Measurements from ENCODE around the gene PRDM10. TPM values are rescaled to one million over a fixed set of nuclear protein-coding genes. Genes with fewer than 3 reads are reported as not detected.
A peak's percentile ranks its signal among the peaks of the same experiment; 100 is the strongest.

PRDM10 gene, protein sequence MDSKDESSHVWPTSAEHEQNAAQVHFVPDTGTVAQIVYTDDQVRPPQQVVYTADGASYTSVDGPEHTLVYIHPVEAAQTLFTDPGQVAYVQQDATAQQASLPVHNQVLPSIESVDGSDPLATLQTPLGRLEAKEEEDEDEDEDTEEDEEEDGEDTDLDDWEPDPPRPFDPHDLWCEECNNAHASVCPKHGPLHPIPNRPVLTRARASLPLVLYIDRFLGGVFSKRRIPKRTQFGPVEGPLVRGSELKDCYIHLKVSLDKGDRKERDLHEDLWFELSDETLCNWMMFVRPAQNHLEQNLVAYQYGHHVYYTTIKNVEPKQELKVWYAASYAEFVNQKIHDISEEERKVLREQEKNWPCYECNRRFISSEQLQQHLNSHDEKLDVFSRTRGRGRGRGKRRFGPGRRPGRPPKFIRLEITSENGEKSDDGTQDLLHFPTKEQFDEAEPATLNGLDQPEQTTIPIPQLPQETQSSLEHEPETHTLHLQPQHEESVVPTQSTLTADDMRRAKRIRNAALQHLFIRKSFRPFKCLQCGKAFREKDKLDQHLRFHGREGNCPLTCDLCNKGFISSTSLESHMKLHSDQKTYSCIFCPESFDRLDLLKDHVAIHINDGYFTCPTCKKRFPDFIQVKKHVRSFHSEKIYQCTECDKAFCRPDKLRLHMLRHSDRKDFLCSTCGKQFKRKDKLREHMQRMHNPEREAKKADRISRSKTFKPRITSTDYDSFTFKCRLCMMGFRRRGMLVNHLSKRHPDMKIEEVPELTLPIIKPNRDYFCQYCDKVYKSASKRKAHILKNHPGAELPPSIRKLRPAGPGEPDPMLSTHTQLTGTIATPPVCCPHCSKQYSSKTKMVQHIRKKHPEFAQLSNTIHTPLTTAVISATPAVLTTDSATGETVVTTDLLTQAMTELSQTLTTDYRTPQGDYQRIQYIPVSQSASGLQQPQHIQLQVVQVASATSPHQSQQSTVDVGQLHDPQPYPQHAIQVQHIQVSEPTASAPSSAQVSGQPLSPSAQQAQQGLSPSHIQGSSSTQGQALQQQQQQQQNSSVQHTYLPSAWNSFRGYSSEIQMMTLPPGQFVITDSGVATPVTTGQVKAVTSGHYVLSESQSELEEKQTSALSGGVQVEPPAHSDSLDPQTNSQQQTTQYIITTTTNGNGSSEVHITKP
- 7.7 and 9.6 TPM in 2 replicates for total RNA-seq (2021)
- long read RNA-seq, partial matches to known transcripts: 5 of 8 reads
- long read RNA-seq, other reads (novel, unspliced or antisense): 3 of 8 reads

DNA sequence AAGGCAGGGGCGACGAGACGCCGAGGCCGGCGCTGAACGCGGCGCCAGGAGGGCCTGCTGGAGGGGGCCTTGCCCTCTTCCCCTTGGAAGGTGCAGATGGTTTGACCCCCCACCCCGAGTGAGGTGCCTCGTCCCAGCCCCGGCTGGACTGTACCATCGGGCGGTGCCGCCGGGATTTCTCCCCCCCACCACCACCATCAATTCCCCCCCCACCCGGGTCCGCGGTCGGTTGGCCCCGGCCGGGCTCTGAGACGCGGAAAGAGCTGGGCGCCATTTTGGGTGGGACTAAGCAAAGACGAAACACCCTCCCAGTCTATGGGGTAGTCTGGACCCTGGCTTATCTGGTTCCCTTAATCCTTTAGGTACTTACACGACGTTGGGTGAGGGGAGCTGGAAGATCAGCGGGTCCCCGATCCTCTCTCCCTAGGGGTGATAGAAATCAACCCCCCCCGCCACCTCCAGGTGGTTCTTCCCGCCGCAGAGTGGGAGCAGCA is at the start of gene PRDM10:
Gene PRDM10, minus strand, starts transcription at position 484 of the 494 bp plus-strand sequence. CDS start 41,871 bp downstream, outside the sequence.
- Histone ChIP-seq H3K27me3 (ENCODE audit: insufficient read depth, low read length) (no peaks in the 10 kb centered on the region), H3K4me2 (ENCODE audit: insufficient read depth, insufficient read length, low read length) (peak within 1 kb of the TSS; percentile 98), H3K9ac (ENCODE audit: extremely low read depth, insufficient read length, low read length) (peak within 1 kb of the TSS; percentile 93), H3K56ac (ENCODE audit: insufficient read length, low read depth, low read length) (peak within 1 kb of the TSS; percentile 92), H4K5ac (ENCODE audit: insufficient read length, low read depth, low read length) (peak within 1 kb of the TSS; percentile 42), H3T11ph (ENCODE audit: low read length) (peak within 1 kb of the TSS; percentile 73), H3K18ac (ENCODE audit: insufficient read length, low read depth, low read length) (peak within 1 kb of the TSS; percentile 98), H3K23me2 (ENCODE audit: insufficient read length, low read depth, low read length, poor library complexity, severe bottlenecking) (peaks cover 10% of the 10 kb centered on the region), H4K20me1 (ENCODE audit: control insufficient read depth, insufficient read depth, insufficient read length) (no peaks in the 10 kb centered on the region), H2BK12ac (ENCODE audit: insufficient read length, low read depth, low read length) (no peak within 1 kb of the TSS), H3K4me1 (ENCODE audit: insufficient read depth, low read length) (no peaks in the 10 kb centered on the region), H2BK20ac (ENCODE audit: low read depth, low read length, poor library complexity, severe bottlenecking) (no peak within 1 kb of the TSS), H3K79me1 (ENCODE audit: insufficient read depth, low read depth, low read length, poor library complexity, severe bottlenecking) (no peaks in the 10 kb centered on the region), H4K8ac (replicated peaks; ENCODE audit: insufficient read length, low read depth, low read length) (peak within 1 kb of the TSS; percentile 34), H2BK120ac (ENCODE audit: low read depth, low read length, poor library complexity, severe bottlenecking) (peak within 1 kb of the TSS; percentile 58), H3K79me2 (ENCODE audit: insufficient read depth, low read length) (peaks cover 10% of the 10 kb centered on the region; the same call in 1 of the 2 replicates), H3K14ac (ENCODE audit: insufficient read depth, low read length) (peak within 1 kb of the TSS; percentile 96), H3K4ac (ENCODE audit: low read depth, low read length) (no peak within 1 kb of the TSS; the same call in 1 of the 2 replicates), H2BK5ac (ENCODE audit: insufficient read length, low read length) (peak within 1 kb of the TSS; percentile 86), H3K23ac (ENCODE audit: insufficient read length, low read depth, low read length) (no peak within 1 kb of the TSS), H2AFZ (ENCODE audit: low read length) (peak within 1 kb of the TSS; percentile 4), H3K27ac (ENCODE audit: insufficient read length, low read depth, low read length) (peak within 1 kb of the TSS; percentile 95), H2AK5ac (ENCODE audit: insufficient read length, low read length) (no peak within 1 kb of the TSS), H4K91ac (ENCODE audit: insufficient read length, low read depth, low read length) (no peak within 1 kb of the TSS), H2BK15ac (ENCODE audit: low read depth, low read length) (no peak within 1 kb of the TSS), H3K9me3 (ENCODE audit: control insufficient read depth, low read depth, low read length) (no peaks in the 10 kb centered on the region)
- WGBS (ENCODE audit: extremely low coverage, insufficient read length, low lambda C conversion rate): no CpG with 5 or more reads among the region's 33 CpGs
- no peaks in the 10 kb centered on the region; a peak in 3 of 5 replicates for H3K9me3 Mint-ChIP-seq
- peak within 1 kb of the TSS; percentile 92 to 97 for H3K4me3 Mint-ChIP-seq
- TF ChIP-seq, protein P1, sequence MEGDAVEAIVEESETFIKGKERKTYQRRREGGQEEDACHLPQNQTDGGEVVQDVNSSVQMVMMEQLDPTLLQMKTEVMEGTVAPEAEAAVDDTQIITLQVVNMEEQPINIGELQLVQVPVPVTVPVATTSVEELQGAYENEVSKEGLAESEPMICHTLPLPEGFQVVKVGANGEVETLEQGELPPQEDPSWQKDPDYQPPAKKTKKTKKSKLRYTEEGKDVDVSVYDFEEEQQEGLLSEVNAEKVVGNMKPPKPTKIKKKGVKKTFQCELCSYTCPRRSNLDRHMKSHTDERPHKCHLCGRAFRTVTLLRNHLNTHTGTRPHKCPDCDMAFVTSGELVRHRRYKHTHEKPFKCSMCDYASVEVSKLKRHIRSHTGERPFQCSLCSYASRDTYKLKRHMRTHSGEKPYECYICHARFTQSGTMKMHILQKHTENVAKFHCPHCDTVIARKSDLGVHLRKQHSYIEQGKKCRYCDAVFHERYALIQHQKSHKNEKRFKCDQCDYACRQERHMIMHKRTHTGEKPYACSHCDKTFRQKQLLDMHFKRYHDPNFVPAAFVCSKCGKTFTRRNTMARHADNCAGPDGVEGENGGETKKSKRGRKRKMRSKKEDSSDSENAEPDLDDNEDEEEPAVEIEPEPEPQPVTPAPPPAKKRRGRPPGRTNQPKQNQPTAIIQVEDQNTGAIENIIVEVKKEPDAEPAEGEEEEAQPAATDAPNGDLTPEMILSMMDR (conservative IDR thresholded peaks at IDR 0.05): no peak
- H3K4me1 Mint-ChIP-seq: peaks cover 18 to 22% of the 10 kb centered on the region in 2 experiments
- peak; percentile 82 for DNase-seq
- peak within 1 kb of the TSS; percentile 100 for H3K27ac Mint-ChIP-seq
- H3K36me3 Mint-ChIP-seq (ENCODE audit: insufficient read depth in 1 of 3, low read depth in 3 of 3): peaks cover under 1 to 3% (median 1%) of the 10 kb centered on the region in 3 experiments; a peak in 5 of 7 replicates
- H3K27me3 Mint-ChIP-seq (ENCODE audit: low read depth): no peaks in the 10 kb centered on the region

Measured in H9 (cell line).